CD8-positive, alpha-beta memory T cell (primary cell): ENCODE measurements around the gene METAP1D. TPM values are rescaled to one million over a fixed set of nuclear protein-coding genes. Genes with fewer than 3 reads are reported as not detected.
A peak's percentile ranks its signal among the peaks of the same experiment; 100 is the strongest.
"Not testable (repeated sequence)": the region's sequence is repeated elsewhere in the genome, so short reads cannot be mapped to it uniquely, and the experiment has no call there.

Experiments
- CTCF ChIA-PET: fragments of 350-600 bp; sonication (Branson Sonifier 250); formaldehyde crosslinking; loops from one replicate; lab custom pipeline; 2021; ENCODE audit warnings: antibody characterized with exemption; lab: Charles Lee
- POLR2A ChIA-PET: fragments of 350-600 bp; sonication (Branson Sonifier 250); formaldehyde crosslinking; loops from one replicate; lab custom pipeline; 2021; ENCODE audit warnings: antibody characterized with exemption; lab: Charles Lee
- DNase-seq, 5 donors: peaks; one replicate each; pipeline versions ENCODE4 v3.0.0 to v3.0.0-alpha.2; 2020 to 2022; ENCODE audit warnings: mixed read lengths in 1 of 5
- H3K27ac ChIP-seq: one replicate; pipeline ENCODE4 v1.7.0; 2013; ENCODE audit warnings: low read depth, mild to moderate bottlenecking, low read length, moderate library complexity
- H3K27me3 ChIP-seq: 2 replicates; pipeline ENCODE4 v1.7.0; 2013; ENCODE audit warnings: low read length, mild to moderate bottlenecking; ENCODE audit not compliant: insufficient read depth, poor library complexity, severe bottlenecking
- H3K36me3 ChIP-seq: 2 replicates; pipeline ENCODE4 v1.7.0; 2013; ENCODE audit warnings: mild to moderate bottlenecking, low read length, moderate library complexity; ENCODE audit not compliant: insufficient read depth
- H3K4me1 ChIP-seq: 2 replicates; pipeline ENCODE4 v1.7.0; 2013; ENCODE audit warnings: mild to moderate bottlenecking, low read length, moderate library complexity; ENCODE audit not compliant: insufficient read depth
- H3K4me3 ChIP-seq: 2 replicates; pipeline ENCODE4 v1.7.0; 2013; ENCODE audit warnings: mild to moderate bottlenecking, low read length
- H3K9me3 ChIP-seq: 2 replicates; pipeline ENCODE4 v1.7.0; 2013; ENCODE audit warnings: mild to moderate bottlenecking, low read length
- H3K27ac Mint-ChIP-seq, 8 donors: one replicate each; pipeline ENCODE4 v1.8.0; 2020 to 2021; ENCODE audit warnings: mixed read lengths in 8 of 8, mild to moderate bottlenecking in 6 of 8, inconsistent platforms in 3 of 8, moderate library complexity in 3 of 8
- H3K27me3 Mint-ChIP-seq, 2 donors: one replicate each; pipeline ENCODE4 v1.8.0; 2020 to 2021; ENCODE audit warnings: mixed read lengths in 2 of 2, mild to moderate bottlenecking in 1 of 2, moderate library complexity in 1 of 2
- H3K36me3 Mint-ChIP-seq, 3 donors: one replicate each; pipeline ENCODE4 v1.8.0; 2020 to 2021; ENCODE audit warnings: mixed read lengths in 3 of 3, inconsistent platforms in 1 of 3, mild to moderate bottlenecking in 1 of 3
- H3K4me1 Mint-ChIP-seq, 3 donors: one replicate each; pipeline ENCODE4 v1.8.0; 2020 to 2021; ENCODE audit warnings: mixed read lengths in 3 of 3, inconsistent platforms in 1 of 3, mild to moderate bottlenecking in 1 of 3
- H3K4me3 Mint-ChIP-seq, 7 donors: one replicate each; pipeline ENCODE4 v1.8.0; 2020 to 2021; ENCODE audit warnings: mixed read lengths in 7 of 7, mild to moderate bottlenecking in 6 of 7, moderate library complexity in 4 of 7, inconsistent platforms in 2 of 7
- H3K9me3 Mint-ChIP-seq, 5 donors: one replicate each; pipeline ENCODE4 v1.8.0; 2020 to 2022; ENCODE audit warnings: mixed read lengths in 5 of 5, mild to moderate bottlenecking in 3 of 5, moderate library complexity in 2 of 5, inconsistent platforms in 1 of 5
- polyA plus RNA-seq: library from polyadenylated mRNA; unstranded; fragments of 300-500 nt; fragmentation: Illumina TruSeq; gene quantifications from one replicate; pipeline ENCODE4 v1.2.3, GENCODE V29; 2021
- total RNA-seq, 2 experiments: library from RNA; stranded (reverse); gene quantifications; one replicate each; pipeline ENCODE4 v1.2.3, GENCODE V29; 2021

The METAP1D gene
- total and polyA plus RNA-seq, 3 experiments from 2014 or later: 2.7 to 10.2 (median 9.0) TPM

GRCh38 chr2:171997031-171997430, 2.7 kb upstream of the METAP1D start:
- H3K4me1 Mint-ChIP-seq: peaks cover 15 to 24% (median 18%) of the 10 kb centered on the region in 3 donors
- H3K9me3 Mint-ChIP-seq, H3K27me3 ChIP-seq, DNase-seq, H3K4me3 Mint-ChIP-seq, H3K9me3 ChIP-seq, H3K36me3 ChIP-seq, H3K36me3 Mint-ChIP-seq, CTCF ChIA-PET, POLR2A ChIA-PET, H3K27ac ChIP-seq, H3K27ac Mint-ChIP-seq, H3K4me3 ChIP-seq: not testable (repeated sequence)
- H3K27me3 Mint-ChIP-seq: peaks cover 3 to 23% of the 10 kb centered on the region in 2 donors
- peaks cover 14% of the 10 kb centered on the region for H3K4me1 ChIP-seq

GRCh38 chr2:171999161-171999560, 592 bp upstream of the METAP1D start:
- H3K9me3 Mint-ChIP-seq: no peaks in the 10 kb centered on the region
- Histone ChIP-seq H3K4me3 (peak overlapping the region; percentile 63), H3K27ac (peak overlapping the region; percentile 58), H3K4me1 (peaks cover 14% of the 10 kb centered on the region), H3K27me3 (no peaks in the 10 kb centered on the region), H3K36me3 (no peaks in the 10 kb centered on the region), H3K9me3 (no peaks in the 10 kb centered on the region)
- ChIA-PET CTCF (no interaction called here), POLR2A (interaction anchor here (0.6 kb wide), 1 partner anchor 9 kb away, joined by 4 read pairs; no protein-coding TSS in a partner anchor)
- DNase-seq: no peak
- peak overlapping the region; percentile 80 to 97 (median 81) for H3K4me3 Mint-ChIP-seq
- peaks cover 3 to 23% of the 10 kb centered on the region in 2 donors for H3K27me3 Mint-ChIP-seq
- H3K27ac Mint-ChIP-seq: peak overlapping the region in 5 of 8 donors; percentile 29 to 90 (median 53)
- peaks cover 15 to 24% (median 18%) of the 10 kb centered on the region in 3 donors for H3K4me1 Mint-ChIP-seq
- H3K36me3 Mint-ChIP-seq: peaks cover 0 to 4% (median 0%) of the 10 kb centered on the region in 3 donors

- Mint-ChIP-seq H3K9me3 (no peaks in the 10 kb centered on the region), H3K4me3 (peak overlapping the region; percentile 84 to 97 (median 90)), H3K36me3 (peaks cover 0 to 4% (median 0%) of the 10 kb centered on the region in 3 donors), H3K27me3 (peaks cover under 1 to 8% of the 10 kb centered on the region in 2 donors), H3K4me1 (peaks cover 15 to 24% (median 18%) of the 10 kb centered on the region in 3 donors), H3K27ac (peak overlapping the region in 4 of 8 donors; percentile 20 to 93 (median 56))
- CTCF ChIA-PET: no interaction called here
- Histone ChIP-seq H3K4me1 (peaks cover 14% of the 10 kb centered on the region), H3K27ac (peak overlapping the region; percentile 58), H3K36me3 (no peaks in the 10 kb centered on the region), H3K4me3 (peak overlapping the region; percentile 63), H3K27me3 (no peaks in the 10 kb centered on the region), H3K9me3 (no peaks in the 10 kb centered on the region)
- no peak for DNase-seq
- POLR2A ChIA-PET: interaction anchor here (0.6 kb wide), 1 partner anchor 104 kb away, joined by 6 read pairs; no protein-coding TSS in a partner anchor
These were observed 1.1 kb downstream of the METAP1D start for GRCh38 chr2:172000696-172001361.

GRCh38 chr2:172007372-172007771, 7.6 kb downstream of the METAP1D start:
- ChIA-PET CTCF (no interaction called here), POLR2A (no interaction called here)
- H3K4me1 Mint-ChIP-seq: peaks cover 15 to 24% (median 17%) of the 10 kb centered on the region in 3 donors
- no peaks in the 10 kb centered on the region for H3K27me3 Mint-ChIP-seq
- no peak overlapping the region for H3K27ac Mint-ChIP-seq
- Histone ChIP-seq H3K36me3 (no peaks in the 10 kb centered on the region), H3K4me3 (no peak overlapping the region), H3K27ac (no peak overlapping the region), H3K4me1 (peaks cover 9% of the 10 kb centered on the region), H3K27me3 (no peaks in the 10 kb centered on the region), H3K9me3 (no peaks in the 10 kb centered on the region)
- no peak for DNase-seq
- no peak overlapping the region for H3K4me3 Mint-ChIP-seq
- H3K36me3 Mint-ChIP-seq: peaks cover 0 to 12% (median 9%) of the 10 kb centered on the region in 3 donors
- H3K9me3 Mint-ChIP-seq: peaks cover 0 to 2% (median 0%) of the 10 kb centered on the region in 5 donors

- no peak for DNase-seq
- ChIA-PET POLR2A (no interaction called here), CTCF (no interaction called here)
- H3K4me1 Mint-ChIP-seq: peaks cover 19 to 29% (median 26%) of the 10 kb centered on the region in 3 donors
- H3K27ac ChIP-seq: no peak overlapping the region
- H3K4me3 Mint-ChIP-seq: peak overlapping the region in 1 of 7 donors; percentile 28
- no peaks in the 10 kb centered on the region for H3K27me3 Mint-ChIP-seq
- no peak overlapping the region for H3K27ac Mint-ChIP-seq
- no peaks in the 10 kb centered on the region for H3K27me3 ChIP-seq
- no peaks in the 10 kb centered on the region for H3K36me3 ChIP-seq
- no peak overlapping the region for H3K4me3 ChIP-seq
- peaks cover 2 to 14% (median 9%) of the 10 kb centered on the region in 3 donors for H3K36me3 Mint-ChIP-seq
- peaks cover 0 to 2% (median 0%) of the 10 kb centered on the region in 5 donors for H3K9me3 Mint-ChIP-seq
- peaks cover 9% of the 10 kb centered on the region for H3K4me1 ChIP-seq
- H3K9me3 ChIP-seq: no peaks in the 10 kb centered on the region
These were observed 10.1 kb downstream of the METAP1D start for GRCh38 chr2:172009823-172010222.

DNA sequence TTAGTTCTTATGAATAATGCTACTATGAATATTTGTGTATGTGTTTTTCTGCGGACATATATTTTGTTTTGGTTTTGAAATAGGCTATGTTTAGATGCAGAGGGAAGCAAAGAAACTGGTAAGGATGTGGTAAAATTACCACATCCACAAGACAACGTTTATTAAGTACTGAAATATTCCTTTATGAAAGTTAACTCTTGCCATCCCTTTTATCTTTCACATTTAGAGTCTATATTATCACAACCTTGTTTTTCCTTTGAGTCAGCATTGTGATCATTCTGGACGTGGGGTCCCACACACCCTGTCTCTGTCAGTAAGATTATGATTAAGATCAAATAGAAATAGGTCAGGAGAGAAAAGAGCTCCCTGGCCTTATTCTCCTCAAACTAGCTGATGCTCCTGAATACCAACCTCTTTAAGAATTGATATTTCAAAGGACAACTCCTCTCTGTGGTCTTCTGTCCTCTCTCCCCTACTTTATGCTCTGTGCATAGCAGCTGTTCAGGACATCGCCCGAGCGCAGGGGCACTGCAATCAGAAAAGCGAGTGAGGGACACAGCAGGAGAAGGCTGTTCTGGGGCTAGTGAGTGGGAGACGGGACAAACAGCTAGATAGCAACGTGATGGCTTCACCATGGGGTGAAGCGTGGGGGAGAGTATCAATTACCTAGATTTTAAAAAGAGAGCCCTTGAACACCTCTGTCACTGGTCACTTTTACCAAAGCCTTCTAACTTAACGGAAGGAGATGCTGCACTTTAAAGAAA, 12.2 kb downstream of the METAP1D start:
- Mint-ChIP-seq H3K27me3 (no peaks in the 10 kb centered on the region), H3K4me1 (peaks cover 19 to 29% (median 26%) of the 10 kb centered on the region in 3 donors), H3K27ac (no peak overlapping the region), H3K9me3 (no peaks in the 10 kb centered on the region), H3K36me3 (peaks cover 2 to 14% (median 4%) of the 10 kb centered on the region in 3 donors), H3K4me3 (peak overlapping the region in 6 of 7 donors; percentile 29 to 68 (median 38))
- Histone ChIP-seq H3K4me1 (peaks cover 9% of the 10 kb centered on the region), H3K9me3 (no peaks in the 10 kb centered on the region), H3K4me3 (no peak overlapping the region), H3K27me3 (no peaks in the 10 kb centered on the region), H3K27ac (no peak overlapping the region), H3K36me3 (no peaks in the 10 kb centered on the region)
- CTCF ChIA-PET: no interaction called here
- POLR2A ChIA-PET: no interaction called here
- DNase-seq: peak in 1 of 5 donors; percentile 14

DNA sequence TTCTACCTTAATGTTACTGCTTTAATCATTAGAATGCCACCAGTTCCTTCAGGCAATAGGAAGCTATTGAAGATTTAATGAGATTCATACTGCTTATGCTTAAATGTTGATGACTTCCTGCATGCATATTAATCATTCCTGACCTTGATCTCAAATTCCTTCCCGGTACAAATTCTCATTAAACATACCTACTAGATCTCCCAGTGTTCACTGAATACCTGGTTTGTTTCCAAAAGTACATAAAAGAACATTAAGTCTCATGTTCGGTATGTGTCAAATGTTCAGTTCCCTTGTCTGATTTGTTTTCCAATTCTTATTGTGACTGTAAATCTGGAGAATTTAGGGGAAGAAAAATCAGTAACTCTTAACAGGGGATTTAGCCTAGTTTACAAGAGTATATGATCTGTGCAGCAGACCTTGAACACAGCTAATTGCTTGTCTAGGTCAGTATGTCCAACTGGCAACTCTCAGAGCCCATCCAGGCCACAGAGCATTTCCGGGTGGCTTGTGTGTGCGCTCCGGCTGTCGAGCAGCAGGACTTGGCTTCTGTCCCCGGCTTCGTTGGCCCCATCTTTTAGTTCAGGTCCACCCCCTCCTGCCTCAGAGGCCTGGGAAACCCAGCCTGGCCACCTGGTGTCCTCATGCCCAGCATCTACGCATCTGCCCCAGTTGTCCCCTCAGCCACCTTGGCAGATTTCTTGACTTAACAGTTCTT, 13.1 kb downstream of the METAP1D start:
- CTCF ChIA-PET: no interaction called here
- peaks cover 19 to 29% (median 26%) of the 10 kb centered on the region in 3 donors for H3K4me1 Mint-ChIP-seq

More for the DNA sequence above, 13.1 kb downstream of the METAP1D start:
- Mint-ChIP-seq H3K4me3 (no peak overlapping the region), H3K36me3 (peaks cover 2 to 12% (median 4%) of the 10 kb centered on the region in 3 donors), H3K27me3 (no peaks in the 10 kb centered on the region), H3K27ac (no peak overlapping the region), H3K9me3 (no peaks in the 10 kb centered on the region)
- POLR2A ChIA-PET: no interaction called here
- Histone ChIP-seq H3K4me3 (no peak overlapping the region), H3K36me3 (no peaks in the 10 kb centered on the region), H3K9me3 (no peaks in the 10 kb centered on the region), H3K4me1 (peaks cover 9% of the 10 kb centered on the region), H3K27me3 (no peaks in the 10 kb centered on the region), H3K27ac (no peak overlapping the region)
- no peak for DNase-seq
